HG02588 (cell line): ENCODE results near the gene CCDC50.
A peak's percentile ranks its signal among the peaks of the same experiment; 100 is the strongest.

Source experiments
- ATAC-seq: cut with Tn5 transposase; IDR thresholded peaks from one replicate; pipeline ENCODE4 v1.9.1; 2021; ENCODE audit warnings: mild to moderate bottlenecking, moderate library complexity; ENCODE audit not compliant: unreplicated experiment

CCDC50 gene

GRCh38 chr3:191316876-191317603 is 12.2 kb upstream of the CCDC50 start:
- no peak for ATAC-seq

DNA sequence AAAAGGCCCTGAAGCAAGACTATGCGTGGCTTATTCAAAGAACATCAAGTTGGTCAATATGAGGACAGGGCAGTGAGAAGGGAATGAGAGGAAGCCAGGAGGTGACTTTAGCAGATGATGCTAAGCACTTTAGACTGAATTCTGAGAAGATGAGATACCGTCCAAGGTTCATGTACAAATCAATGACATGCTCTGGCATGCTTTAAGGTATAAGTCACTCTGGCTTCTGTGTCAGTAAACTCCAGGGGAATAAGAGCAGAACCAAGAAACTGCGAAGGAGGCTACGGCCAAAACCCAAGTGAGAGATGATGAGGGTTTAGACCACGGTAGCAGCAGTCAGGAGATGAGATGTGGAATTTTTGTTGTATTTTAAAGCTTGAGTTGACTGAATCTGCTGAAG is 8.9 kb upstream of the CCDC50 start:
- no peak for ATAC-seq

DNA sequence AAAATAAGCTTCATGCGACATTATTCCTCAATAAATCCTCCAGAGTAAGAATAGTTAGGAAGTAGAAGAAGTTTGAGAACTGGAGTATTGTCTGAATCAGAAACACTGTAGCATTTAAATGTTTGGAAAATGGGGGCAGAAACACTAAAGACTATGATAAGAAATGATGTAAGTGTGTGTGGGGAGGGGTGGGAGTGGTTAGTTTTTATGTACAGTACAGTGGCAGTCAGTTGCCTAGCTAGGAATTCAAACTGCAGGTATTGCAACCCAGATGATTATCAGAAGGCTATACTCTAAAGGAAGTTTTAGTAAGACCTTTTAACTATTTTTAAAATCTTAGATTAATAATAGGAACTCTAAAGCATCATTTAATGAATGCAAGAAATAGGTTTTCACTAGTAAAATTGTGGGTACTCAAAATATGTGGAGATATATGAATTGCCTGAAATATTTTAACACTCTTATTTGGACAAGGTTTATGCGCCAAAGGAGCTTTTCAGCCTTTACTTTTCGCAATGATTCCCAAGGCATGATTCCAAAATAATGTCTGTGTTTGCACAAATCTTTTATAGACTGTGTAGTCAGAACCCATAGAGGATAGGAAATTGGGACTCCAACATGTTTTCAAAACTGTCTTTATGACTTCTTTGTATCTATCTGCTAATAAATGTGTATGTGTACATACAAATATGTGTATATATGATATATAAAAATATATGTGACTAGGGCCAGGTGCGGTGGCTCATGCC is 8.0 kb upstream of the CCDC50 start:
- ATAC-seq, result no peak

GRCh38 chr3:191324936-191325335 is 4.3 kb upstream of the CCDC50 start:
- no peak for ATAC-seq

- no peak for ATAC-seq
Measured at GRCh38 chr3:191327526-191327925, 1.7 kb upstream of the CCDC50 start.

DNA sequence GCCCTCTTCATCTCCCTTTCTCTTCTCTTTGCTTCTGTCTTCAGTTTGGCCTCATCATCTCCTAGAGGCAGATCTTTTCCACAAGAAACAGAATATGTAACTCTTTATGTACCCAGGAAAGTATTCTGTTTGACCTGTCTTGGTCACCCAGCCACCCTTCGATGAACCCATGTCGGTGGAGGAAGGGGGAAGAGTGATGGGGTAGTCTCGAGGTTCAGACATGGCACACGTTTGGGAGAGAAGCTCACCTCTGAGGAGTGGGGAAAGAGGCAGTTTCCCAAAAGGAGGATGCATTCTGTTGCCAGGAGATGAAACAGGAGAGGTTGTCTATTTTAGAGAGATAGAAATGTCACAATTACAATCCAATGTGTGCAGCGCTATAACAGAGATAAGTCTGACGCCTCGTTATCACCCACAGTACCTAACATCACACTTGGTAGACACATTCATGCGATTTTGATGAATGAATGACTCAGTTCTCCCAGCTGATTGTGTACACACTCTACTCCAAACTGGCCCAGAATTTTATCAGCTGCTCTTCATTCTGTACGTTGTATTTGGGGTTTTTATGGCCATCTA is 722 bp upstream of the CCDC50 start:
- ATAC-seq, result no peak

DNA sequence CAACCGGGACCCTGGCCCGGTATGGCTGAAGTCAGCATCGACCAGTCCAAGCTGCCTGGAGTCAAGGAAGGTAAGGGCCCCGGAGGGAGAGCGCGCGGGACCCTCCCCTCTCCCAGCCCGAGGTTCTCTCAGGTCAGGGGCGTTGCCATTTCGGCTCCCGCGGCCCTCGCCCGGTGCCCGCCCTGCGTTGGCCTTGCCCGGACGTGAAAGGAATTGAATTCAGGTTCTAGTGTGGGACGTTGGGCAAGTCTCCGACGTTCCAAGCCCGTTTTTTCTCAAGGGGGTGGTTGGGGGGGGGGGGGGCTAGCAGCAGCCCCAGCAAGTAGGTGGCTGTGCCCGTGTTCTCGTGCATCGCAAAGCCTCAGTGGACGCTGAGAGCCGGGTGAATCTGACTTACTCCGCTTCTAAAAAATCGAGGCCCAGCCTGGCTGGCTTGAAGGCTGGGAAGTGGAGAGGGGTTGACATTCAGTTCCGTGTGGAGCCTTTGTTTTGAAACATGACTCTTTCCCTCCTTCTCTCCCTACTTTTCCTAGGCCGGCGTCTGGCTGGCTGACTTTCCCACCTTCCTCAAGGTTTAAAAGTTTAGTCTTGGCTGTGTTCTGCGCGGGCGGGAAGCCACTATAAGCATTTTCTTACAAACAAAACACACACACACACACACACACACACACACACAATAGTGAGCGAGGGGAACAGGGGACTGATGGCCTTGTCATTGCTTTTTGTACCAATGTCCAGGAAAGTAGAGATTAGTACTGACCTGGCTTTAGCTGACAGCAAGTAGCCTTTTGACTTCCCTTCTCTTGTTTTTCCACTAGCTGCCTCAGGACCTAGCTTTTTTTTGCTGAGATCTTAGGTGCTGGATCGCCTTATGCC is 698 bp downstream of the CCDC50 start, which contains the start of gene UTS2B:
TSS of gene UTS2B (minus strand) at position 873 of the 876 bp plus-strand sequence. CDS start 48,337 bp downstream, outside the sequence.
- peak; percentile 37 for ATAC-seq

GRCh38 chr3:191330530-191331048 is 1.4 kb downstream of the CCDC50 start:
- ATAC-seq, result no peak

GRCh38 chr3:191331388-191331787 is 2.2 kb downstream of the CCDC50 start:
- no peak for ATAC-seq

DNA sequence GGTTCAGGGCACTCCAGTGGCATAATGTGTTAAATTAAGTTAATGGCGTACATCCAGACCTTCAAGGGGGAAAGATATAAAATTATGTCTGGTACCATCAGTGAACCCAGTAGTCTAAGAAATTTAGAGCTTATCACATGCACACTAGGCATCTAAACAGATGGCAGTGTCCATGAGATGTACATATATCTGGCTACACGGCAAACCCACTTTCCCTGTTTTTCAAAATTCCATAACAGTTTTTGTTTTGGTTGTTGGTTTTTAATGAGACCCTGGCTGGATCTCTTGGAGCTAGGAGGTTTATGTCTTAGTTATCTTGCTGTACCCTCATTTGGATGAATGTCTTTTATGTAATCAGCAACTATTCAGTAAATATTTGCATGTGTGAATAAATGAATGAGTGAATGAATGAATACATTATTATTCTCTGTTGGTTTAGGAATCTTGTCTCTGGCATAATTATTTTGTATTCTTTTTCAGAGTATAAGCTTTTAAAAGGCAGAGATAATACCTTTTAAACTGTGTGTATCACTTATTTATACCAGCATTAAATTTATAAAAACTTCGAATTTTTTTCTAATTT is 4.2 kb downstream of the CCDC50 start:
- ATAC-seq, result no peak

DNA sequence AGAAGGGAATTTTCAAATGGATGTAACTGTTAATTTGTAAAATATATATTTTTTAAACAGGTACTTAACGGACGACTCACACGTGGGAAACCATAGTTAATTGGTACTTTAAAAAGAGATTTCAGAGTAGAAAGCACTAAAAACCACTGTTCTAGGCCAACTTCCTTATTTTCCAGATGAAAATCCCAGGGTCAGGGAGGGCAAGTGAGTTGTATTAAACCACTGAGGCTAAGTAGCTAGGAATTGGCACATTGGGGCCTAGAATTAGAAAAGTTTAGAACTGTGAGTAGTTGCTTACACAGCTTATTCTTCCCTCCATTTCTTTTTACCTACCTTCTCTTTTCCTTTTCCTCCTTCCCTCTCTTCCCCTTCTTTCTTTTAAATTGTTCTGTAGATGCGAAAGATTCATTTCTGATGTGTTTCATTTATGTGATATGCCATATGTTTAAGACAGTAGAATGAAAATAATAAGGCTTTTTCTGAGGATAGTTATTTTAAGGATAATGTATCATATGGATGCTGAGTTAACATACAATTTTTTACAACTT is 5.2 kb downstream of the CCDC50 start:
- no peak for ATAC-seq

DNA sequence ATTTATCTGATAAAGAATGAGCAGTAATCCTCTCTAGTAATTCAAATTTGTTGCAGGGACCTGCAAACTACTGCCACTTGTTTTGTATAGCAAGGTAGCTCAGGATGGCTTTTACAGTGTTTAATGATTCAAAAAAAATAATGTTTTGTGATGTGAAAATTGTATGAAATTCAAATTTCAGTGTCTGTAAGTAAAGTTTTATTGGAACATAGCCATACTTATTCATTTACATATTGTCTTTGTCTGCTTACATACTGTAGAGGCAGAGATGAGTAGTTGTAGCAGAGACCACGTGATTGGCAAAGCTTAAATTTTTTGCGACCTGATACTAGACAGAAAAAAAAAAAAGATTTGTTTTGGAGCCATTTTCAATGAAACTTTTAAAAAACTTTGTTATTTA is 7.6 kb downstream of the CCDC50 start:
- ATAC-seq, result no peak

- no peak for ATAC-seq
Measured at GRCh38 chr3:191338177-191338488, 8.9 kb downstream of the CCDC50 start.

- ATAC-seq, result no peak
Measured at GRCh38 chr3:191339316-191339917, 10.2 kb downstream of the CCDC50 start.

- no peak for ATAC-seq
Measured at GRCh38 chr3:191340351-191340750, 11.2 kb downstream of the CCDC50 start.

DNA sequence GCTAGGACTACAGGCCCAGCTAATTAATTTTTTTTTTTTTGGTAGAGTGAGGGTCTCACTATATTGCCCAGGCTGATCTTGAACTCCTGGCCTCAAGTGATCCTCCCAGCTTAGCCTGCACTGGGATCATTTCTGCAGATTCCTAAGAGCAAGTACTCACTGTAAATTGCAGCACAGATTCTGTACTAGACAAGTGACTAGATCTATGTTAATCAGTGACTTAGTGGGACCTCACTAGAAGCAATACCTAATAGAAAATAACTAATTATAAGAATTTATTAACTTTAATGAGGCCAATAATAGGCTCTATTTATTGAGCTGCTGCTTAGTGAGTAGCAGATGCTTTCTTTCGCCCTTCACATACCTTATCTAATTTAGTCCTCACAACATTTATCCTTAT is 11.8 kb downstream of the CCDC50 start:
- ATAC-seq, result no peak

- no peak for ATAC-seq
Measured at GRCh38 chr3:191342006-191342405, 12.8 kb downstream of the CCDC50 start.

- no peak for ATAC-seq
Measured at GRCh38 chr3:191342411-191342810, 13.2 kb downstream of the CCDC50 start.

DNA sequence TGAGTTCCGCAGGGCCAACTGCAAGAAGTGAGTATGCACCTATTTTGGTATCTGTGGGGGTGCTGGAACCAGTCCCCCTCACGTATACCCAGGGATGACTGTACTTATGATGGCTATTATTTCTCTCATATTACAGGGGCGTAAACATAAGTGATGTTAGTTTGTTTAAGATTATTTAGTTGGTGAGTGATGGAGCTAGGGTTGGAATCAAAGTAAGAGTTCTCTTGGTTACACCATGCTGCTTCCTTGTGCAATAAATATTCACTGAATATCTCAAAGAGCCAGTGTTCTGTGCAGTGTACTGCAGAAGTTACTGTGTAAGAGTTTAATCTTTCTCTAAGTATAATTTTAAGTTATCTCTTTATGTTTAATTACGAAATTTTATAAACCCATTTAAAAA is 13.9 kb downstream of the CCDC50 start:
- ATAC-seq, result no peak

DNA sequence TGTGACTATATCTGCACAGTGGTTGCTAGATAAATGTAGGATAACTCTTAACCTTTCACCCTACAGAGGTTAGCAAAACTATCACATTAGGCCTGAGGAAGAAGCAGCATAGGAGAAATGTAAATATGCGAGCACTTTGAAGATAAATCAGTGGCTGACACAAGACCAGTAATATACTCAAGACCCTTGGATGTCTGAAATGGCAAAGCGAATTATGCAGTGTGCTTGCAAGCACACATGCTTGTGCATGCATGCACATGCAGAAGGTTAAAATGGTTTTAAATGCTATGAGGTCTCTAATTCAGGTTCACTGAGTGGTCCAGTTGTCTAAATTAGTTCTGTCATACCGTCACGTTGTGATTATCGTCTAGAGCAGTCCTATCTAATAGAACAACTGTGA is 14.7 kb downstream of the CCDC50 start:
- ATAC-seq, result no peak
